A549 (cell line): Measurements from ENCODE around the gene KMO. TPM values are rescaled to one million over a fixed set of nuclear protein-coding genes. Genes with fewer than 3 reads are reported as not detected.

Source experiments
- BHLHE40 ChIP-seq: IDR thresholded peaks from 2 replicates; pipeline ENCODE4 v1.6.1; 2012; ENCODE audit warnings: low read depth, low read length, inconsistent platforms
- CBX2 ChIP-seq: fragments of 200-600 bp; sonication (generic); IDR thresholded peaks from 2 replicates; pipeline ENCODE4 v1.6.1; 2016; ENCODE audit warnings: low read depth, mild to moderate bottlenecking, borderline replicate concordance
- CBX8 ChIP-seq: fragments of 200-600 bp; sonication (generic); IDR thresholded peaks from 2 replicates; pipeline ENCODE4 v1.6.1; 2016
- CEBPB ChIP-seq, 2 experiments: fragments of >200 bp in 1 of 2; sonication (Bioruptor Twin) in 1 of 2; formaldehyde crosslinking in 1 of 2; IDR thresholded peaks; 2 replicates each; pipeline ENCODE4 v1.6.1; 2012 to 2016
- CHD2 ChIP-seq: fragments of 150-350 bp; IDR thresholded peaks from 2 replicates; pipeline ENCODE4 v1.6.1; 2014; ENCODE audit warnings: low read length; ENCODE audit not compliant: partially characterized antibody
- EHF ChIP-seq: fragments of 250-450 bp; sonication (Bioruptor Pico); IDR thresholded peaks from 2 replicates; pipeline ENCODE4 v1.5.0; 2020; ENCODE audit warnings: mild to moderate bottlenecking
- ESRRA ChIP-seq: fragments of 150-350 bp; IDR thresholded peaks from 2 replicates; pipeline ENCODE4 v1.6.1; 2014; ENCODE audit warnings: mild to moderate bottlenecking, low read length, borderline replicate concordance
- FOSB ChIP-seq: fragments of 250-450 bp; sonication (Bioruptor Pico); IDR thresholded peaks from 2 replicates; pipeline ENCODE4 v1.5.0; 2020; ENCODE audit warnings: mild to moderate bottlenecking, moderate library complexity
- GATA3 ChIP-seq: IDR thresholded peaks from 2 replicates; pipeline ENCODE4 v1.6.1; 2012; ENCODE audit warnings: borderline replicate concordance
- HDAC2 ChIP-seq: fragments of 200-600 bp; sonication (generic); IDR thresholded peaks from 2 replicates; pipeline ENCODE4 v1.6.1; 2016
- HEYL ChIP-seq: fragments of 250-450 bp; sonication (Bioruptor Pico); IDR thresholded peaks from 2 replicates; pipeline ENCODE4 v1.8.0; 2021; ENCODE audit warnings: mild to moderate bottlenecking, moderate library complexity
- HOXB5 ChIP-seq: fragments of 250-450 bp; sonication (Bioruptor Pico); IDR thresholded peaks from 2 replicates; pipeline ENCODE4 v1.5.0; 2020; ENCODE audit warnings: mild to moderate bottlenecking, moderate library complexity
- JUNB ChIP-seq: fragments of >200 bp; sonication (Bioruptor Twin); formaldehyde crosslinking; IDR thresholded peaks from 2 replicates; pipeline ENCODE4 v1.6.1; 2016
- KDM5A ChIP-seq: fragments of 200-600 bp; sonication (generic); IDR thresholded peaks from 2 replicates; pipeline ENCODE4 v1.6.1; 2016; ENCODE audit warnings: antibody characterized with exemption, mild to moderate bottlenecking
- MAFK ChIP-seq: fragments of 450-650 bp; IDR thresholded peaks from 2 replicates; pipeline ENCODE4 v1.6.1; 2014; ENCODE audit not compliant: partially characterized antibody
- MAZ ChIP-seq: fragments of 150-350 bp; IDR thresholded peaks from 2 replicates; pipeline ENCODE4 v1.6.1; 2014; ENCODE audit warnings: antibody characterized with exemption, low read depth, low read length, borderline replicate concordance
- MYC ChIP-seq: IDR thresholded peaks from 2 replicates; pipeline ENCODE4 v1.6.1; 2012; ENCODE audit warnings: mild to moderate bottlenecking, inconsistent platforms, low read length, improper control_type of control experiment, borderline replicate concordance
- NFE2L2 ChIP-seq: fragments of 150-350 bp; conservative IDR thresholded peaks from 2 replicates; pipeline ENCODE4 v1.6.1; 2014; ENCODE audit warnings: low read length
- NPAS2 ChIP-seq: fragments of 250-450 bp; sonication (Bioruptor Pico); IDR thresholded peaks from 2 replicates; pipeline ENCODE4 v1.8.0; 2022; ENCODE audit warnings: mild to moderate bottlenecking, moderate library complexity, borderline replicate concordance
- RAD21 ChIP-seq, 2 experiments: fragments of >200 bp in 1 of 2; sonication (Bioruptor Twin) in 1 of 2; formaldehyde crosslinking in 1 of 2; IDR thresholded peaks in 1 of 2; conservative IDR thresholded peaks in 1 of 2; 2 replicates in 1 of 2; 3 replicates in 1 of 2; pipeline ENCODE4 v1.6.1; 2012 to 2018; ENCODE audit warnings: inconsistent platforms in 1 of 2
- RARB ChIP-seq: fragments of 250-450 bp; sonication (Bioruptor Pico); IDR thresholded peaks from 2 replicates; pipeline ENCODE4 v1.8.0; 2021; ENCODE audit warnings: mild to moderate bottlenecking, moderate library complexity
- RFX5 ChIP-seq: fragments of 450-650 bp; IDR thresholded peaks from 2 replicates; pipeline ENCODE4 v1.7.1; 2014; ENCODE audit warnings: antibody characterized with exemption, mild to moderate bottlenecking, moderate library complexity
- RNF2 ChIP-seq: fragments of 200-600 bp; sonication (generic); IDR thresholded peaks from 2 replicates; pipeline ENCODE4 v1.6.1; 2016; ENCODE audit warnings: low read depth, mild to moderate bottlenecking, antibody characterized with exemption, moderate library complexity, borderline replicate concordance
- SREBF2 ChIP-seq: fragments of 450-650 bp; IDR thresholded peaks from 2 replicates; pipeline ENCODE4 v1.6.1; 2014; ENCODE audit warnings: mild to moderate bottlenecking, moderate library complexity
- ZNF302 ChIP-seq: fragments of 250-450 bp; sonication (Bioruptor Pico); IDR thresholded peaks from 2 replicates; pipeline ENCODE4 v1.9.0; 2021; ENCODE audit warnings: inconsistent platforms, mild to moderate bottlenecking, moderate library complexity
- polyA plus RNA-seq, 4 experiments: library from polyadenylated mRNA; depleted of rRNA in 3 of 4; stranded (reverse); fragments of >200 nt; fragmentation: RNase III in 1 of 4; extraction: RNeasy Plus Mini Kit Qiagen cat#74134 plus additional on column Dnase treatment in 1 of 4; gene quantifications; 2 replicates in 3 of 4; 3 replicates in 1 of 4; pipeline ENCODE4 v1.2.3, GENCODE V29; 2011 to 2017
- TF ChIP-seq, protein P1 (sequence below): fragments of 200-600 bp; sonication (generic); IDR thresholded peaks from 2 replicates; pipeline ENCODE4 v1.6.1; 2016; ENCODE audit warnings: antibody characterized with exemption, mild to moderate bottlenecking, moderate library complexity
- TF ChIP-seq, protein P2 (sequence below): fragments of 250-450 bp; sonication (Bioruptor Pico); IDR thresholded peaks from 2 replicates; pipeline ENCODE4 v1.5.0; 2020; ENCODE audit warnings: low read depth, mild to moderate bottlenecking, moderate library complexity

KMO gene
- polyA plus RNA-seq, 2 of the 4 experiments (the other 2 are of a cell fraction) = 0.35 to 0.47 TPM

GRCh38 chr1:241615043-241615974 is 83.1 kb downstream of the KMO start (continued):
- peak in 1 of 2 experiments; percentile 66; a peak in 2 of 4 replicates for TF ChIP-seq CEBPB (IDR thresholded peaks at IDR 0.05)
- TF ChIP-seq JUNB = peak; percentile 88
- TF ChIP-seq EHF (CRISPR knock-in tag) = no peak
- TF ChIP-seq CBX8 = no peak
- no peak for TF ChIP-seq MYC
- TF ChIP-seq CHD2 = no peak
- TF ChIP-seq ZNF302 (CRISPR knock-in tag) = no peak
- TF ChIP-seq, protein P1, sequence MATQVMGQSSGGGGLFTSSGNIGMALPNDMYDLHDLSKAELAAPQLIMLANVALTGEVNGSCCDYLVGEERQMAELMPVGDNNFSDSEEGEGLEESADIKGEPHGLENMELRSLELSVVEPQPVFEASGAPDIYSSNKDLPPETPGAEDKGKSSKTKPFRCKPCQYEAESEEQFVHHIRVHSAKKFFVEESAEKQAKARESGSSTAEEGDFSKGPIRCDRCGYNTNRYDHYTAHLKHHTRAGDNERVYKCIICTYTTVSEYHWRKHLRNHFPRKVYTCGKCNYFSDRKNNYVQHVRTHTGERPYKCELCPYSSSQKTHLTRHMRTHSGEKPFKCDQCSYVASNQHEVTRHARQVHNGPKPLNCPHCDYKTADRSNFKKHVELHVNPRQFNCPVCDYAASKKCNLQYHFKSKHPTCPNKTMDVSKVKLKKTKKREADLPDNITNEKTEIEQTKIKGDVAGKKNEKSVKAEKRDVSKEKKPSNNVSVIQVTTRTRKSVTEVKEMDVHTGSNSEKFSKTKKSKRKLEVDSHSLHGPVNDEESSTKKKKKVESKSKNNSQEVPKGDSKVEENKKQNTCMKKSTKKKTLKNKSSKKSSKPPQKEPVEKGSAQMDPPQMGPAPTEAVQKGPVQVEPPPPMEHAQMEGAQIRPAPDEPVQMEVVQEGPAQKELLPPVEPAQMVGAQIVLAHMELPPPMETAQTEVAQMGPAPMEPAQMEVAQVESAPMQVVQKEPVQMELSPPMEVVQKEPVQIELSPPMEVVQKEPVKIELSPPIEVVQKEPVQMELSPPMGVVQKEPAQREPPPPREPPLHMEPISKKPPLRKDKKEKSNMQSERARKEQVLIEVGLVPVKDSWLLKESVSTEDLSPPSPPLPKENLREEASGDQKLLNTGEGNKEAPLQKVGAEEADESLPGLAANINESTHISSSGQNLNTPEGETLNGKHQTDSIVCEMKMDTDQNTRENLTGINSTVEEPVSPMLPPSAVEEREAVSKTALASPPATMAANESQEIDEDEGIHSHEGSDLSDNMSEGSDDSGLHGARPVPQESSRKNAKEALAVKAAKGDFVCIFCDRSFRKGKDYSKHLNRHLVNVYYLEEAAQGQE = no peak
- TF ChIP-seq NPAS2 (CRISPR knock-in tag) = no peak
- no peak for TF ChIP-seq KDM5A
- TF ChIP-seq, protein P2, sequence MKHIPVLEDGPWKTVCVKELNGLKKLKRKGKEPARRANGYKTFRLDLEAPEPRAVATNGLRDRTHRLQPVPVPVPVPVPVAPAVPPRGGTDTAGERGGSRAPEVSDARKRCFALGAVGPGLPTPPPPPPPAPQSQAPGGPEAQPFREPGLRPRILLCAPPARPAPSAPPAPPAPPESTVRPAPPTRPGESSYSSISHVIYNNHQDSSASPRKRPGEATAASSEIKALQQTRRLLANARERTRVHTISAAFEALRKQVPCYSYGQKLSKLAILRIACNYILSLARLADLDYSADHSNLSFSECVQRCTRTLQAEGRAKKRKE (CRISPR knock-in tag) = no peak
- no peak; a peak in 2 of 5 replicates for TF ChIP-seq RAD21 (conservative IDR thresholded peaks at IDR 0.05 in 1 of 2, IDR thresholded peaks at IDR 0.05 in 1 of 2)
- no peak for TF ChIP-seq MAFK
- no peak for TF ChIP-seq HOXB5 (CRISPR knock-in tag)
- TF ChIP-seq MAZ = no peak
- TF ChIP-seq RFX5 = no peak
- TF ChIP-seq CBX2 = no peak
- TF ChIP-seq NFE2L2 = no peak
- no peak for TF ChIP-seq FOSB (CRISPR knock-in tag)
- no peak for TF ChIP-seq BHLHE40
- TF ChIP-seq SREBF2 = no peak
- no peak for TF ChIP-seq RNF2
- TF ChIP-seq GATA3 = peak; percentile 68; the same call in 1 of the 2 replicates
- no peak for TF ChIP-seq HEYL (CRISPR knock-in tag)
- no peak for TF ChIP-seq ESRRA
- TF ChIP-seq RARB = no peak
- no peak for TF ChIP-seq HDAC2
- TF ChIP-seq, all 56 proteins: peak for 9
